Epidermal melanocyte (primary cell): ENCODE results near the gene ROR1.

Experiments used
- DNase-seq: peaks from one replicate; pipeline ENCODE4 v3.0.0; 2011; ENCODE audit warnings: low spot score; ENCODE audit not compliant: insufficient read length

ROR1 gene

DNA sequence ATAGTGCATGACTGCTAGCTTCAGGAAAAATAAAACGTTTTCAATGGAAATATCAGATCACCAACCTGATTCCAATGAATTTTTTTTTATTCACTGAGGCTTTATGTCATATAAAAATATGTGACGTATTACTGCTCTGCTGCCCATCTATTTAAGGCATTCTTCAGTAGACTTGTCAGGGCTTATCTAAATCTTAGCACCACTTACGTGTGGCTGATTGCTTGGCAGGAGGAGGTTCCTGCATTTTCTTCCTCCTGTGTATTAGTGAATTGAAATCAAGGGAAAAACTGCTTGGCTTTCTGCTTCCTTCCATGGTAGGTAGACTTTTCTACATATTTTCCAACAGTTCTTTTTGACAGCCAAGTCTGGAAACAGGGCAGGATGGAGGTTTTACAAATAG lies 80.3 kb downstream of the ROR1 start:
- no peak for DNase-seq

GRCh38 chr1:63855942-63856341 lies 82.1 kb downstream of the ROR1 start:
- DNase-seq: no peak

GRCh38 chr1:63856924-63857323 lies 83.1 kb downstream of the ROR1 start:
- DNase-seq: no peak

- no peak for DNase-seq
Measured at GRCh38 chr1:63857478-63857877, 83.7 kb downstream of the ROR1 start.

DNA sequence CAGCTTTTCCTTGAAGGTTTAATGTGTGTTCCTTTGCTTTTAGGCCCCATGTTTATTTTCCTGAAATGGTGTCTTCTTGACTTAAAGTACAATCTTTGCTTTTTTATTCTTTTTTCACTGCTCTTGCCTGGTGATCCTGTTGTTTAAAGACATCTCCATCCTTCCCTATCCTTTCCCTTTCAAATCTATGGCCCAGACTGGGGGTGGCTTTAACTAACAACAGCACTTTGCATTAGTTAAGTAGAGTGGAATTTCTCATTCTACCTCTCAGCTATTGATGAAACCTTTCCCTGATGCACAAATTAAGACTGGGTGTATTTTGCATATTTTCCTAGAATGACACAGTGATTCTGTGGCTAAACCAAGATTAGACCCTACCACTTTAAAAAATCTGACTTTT lies 84.3 kb downstream of the ROR1 start:
- DNase-seq: no peak

DNA sequence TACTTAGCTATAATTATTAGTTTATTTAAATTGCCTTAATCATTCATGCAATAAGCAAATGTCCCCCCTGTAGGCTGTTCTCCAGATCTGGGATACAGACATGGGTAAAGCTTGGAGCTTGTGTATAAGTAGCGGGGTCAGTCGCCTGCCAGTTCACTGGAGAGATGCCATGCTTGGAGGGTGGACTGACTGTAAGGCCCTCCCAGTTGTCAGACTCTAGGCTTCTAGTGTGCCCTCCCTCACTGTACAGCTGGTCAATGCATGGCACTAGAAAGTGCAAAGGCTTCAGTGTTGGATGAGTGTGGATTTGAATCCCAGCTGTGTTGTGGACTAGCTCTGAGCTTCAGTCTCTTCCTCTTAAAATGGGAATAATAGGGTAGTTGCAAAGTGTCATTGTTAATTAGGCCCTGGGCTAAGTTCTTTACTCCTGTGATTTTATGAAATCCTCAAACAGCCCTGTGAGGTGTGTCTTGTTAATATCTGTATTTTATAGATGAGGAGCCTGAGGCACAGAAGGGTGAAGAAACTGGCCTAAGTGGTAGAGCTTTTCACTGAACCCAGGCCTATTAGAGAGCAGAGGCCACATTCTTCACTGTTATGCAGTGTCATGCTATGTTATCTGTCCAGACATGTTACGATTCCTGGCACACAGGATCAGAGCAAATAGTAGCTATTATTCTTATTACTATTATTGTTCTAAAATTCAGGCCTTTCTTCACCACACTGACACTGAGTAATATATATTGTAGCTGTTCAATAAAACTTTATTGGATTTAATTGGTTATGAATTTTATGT lies 85.9 kb downstream of the ROR1 start:
- no peak for DNase-seq

DNA sequence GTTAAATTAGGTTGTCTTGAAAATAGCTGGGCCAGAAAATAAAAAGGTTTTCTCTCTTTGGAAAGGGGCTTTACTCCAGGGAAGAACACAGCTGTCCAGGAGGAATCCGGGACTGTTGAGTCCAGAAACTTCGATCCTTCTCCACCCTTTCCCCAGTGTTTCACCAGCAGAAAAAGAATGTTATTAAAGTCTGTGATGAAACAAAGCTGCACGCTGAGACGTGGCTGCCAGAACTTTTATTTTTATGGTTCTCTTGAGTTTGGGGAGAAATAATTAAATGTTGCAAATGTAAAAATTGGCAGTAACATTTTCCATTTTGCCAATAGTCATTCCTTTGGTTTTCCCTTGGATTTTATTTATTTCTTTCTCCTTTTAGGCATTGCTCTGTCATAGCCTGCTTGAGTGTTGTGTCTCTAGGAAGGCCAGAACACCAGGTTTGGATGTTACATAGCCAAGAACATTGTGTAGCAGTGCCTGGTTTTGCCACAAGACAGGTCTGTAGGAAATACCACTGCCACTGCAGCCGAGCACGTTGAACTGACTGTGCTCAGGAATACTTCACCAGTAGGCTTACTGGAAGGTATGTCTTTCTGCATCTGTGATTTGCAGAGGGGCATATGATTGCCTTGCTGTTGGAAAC lies 87.4 kb downstream of the ROR1 start:
- DNase-seq: no peak

- no peak for DNase-seq
Measured at GRCh38 chr1:63863145-63863544, 89.3 kb downstream of the ROR1 start.

- no peak for DNase-seq
Measured at GRCh38 chr1:63864224-63864641, 90.4 kb downstream of the ROR1 start.

DNA sequence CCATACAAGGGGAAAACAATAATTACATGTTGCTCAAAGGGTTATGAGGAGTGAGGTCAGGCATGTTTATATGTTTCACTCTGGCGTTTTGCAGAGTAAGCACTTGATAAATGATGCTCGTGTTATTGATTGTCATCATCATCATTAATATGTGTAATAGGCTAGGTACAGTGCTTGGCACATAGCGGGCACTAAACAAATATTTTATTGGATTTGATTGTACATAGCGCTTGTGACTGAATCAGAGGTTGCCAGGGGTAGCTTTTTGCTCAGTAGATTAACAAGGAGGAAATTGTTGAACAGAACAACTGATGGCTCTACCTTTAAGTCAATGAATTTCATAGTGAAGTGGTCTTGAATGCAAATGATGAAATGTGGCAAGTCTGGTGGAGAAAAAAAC lies 91.7 kb downstream of the ROR1 start:
- no peak for DNase-seq

GRCh38 chr1:63866084-63866483 lies 92.3 kb downstream of the ROR1 start:
- DNase-seq: no peak

- DNase-seq: no peak
Measured at GRCh38 chr1:63867429-63868176, 93.8 kb downstream of the ROR1 start.

DNA sequence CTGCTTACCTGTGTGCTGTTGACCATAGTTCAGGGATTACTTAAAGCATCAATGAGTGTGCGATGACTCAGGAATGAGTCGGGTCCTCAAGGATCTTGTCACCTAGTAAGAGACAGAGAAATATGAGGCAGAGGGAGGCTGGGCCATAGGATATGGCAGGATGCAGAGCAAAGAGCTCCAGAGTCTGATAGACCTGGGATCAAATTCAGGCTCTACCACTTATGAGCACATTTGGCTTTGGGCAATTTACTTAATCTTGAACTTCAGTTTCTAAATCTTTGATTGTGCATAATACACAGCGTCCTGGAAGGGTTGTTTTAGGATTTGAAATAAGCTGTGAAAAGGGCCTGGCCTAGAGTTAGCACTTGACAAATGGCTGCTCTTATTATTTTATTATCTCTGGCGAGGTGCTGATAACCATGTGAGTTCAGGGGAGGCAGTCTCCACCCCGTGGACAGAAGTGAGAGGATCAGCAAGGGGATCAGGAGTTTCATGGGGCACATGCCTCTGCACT lies 94.5 kb downstream of the ROR1 start:
- DNase-seq: no peak

- DNase-seq: no peak
Measured at GRCh38 chr1:63870152-63870551, 96.3 kb downstream of the ROR1 start.

- no peak for DNase-seq
Measured at GRCh38 chr1:63871463-63871862, 97.6 kb downstream of the ROR1 start.

DNA sequence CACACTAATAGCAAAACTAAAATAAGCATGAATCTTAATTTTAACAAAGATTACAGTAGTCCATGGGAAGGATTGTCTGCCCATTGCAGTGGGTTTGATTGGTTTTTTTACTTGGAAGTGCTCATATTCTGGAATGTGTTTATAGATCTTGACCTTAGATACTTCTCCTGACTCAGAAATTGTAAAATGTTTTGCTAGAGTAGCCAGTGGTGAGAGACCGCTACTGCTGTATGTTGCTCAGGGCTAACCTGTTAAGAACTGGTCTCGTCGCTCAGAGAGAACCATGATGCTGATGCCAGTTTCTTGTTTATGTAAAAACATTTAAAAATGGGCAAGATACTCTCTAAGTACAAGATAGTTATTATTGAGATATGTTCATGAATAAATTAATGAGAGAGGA lies 99.9 kb downstream of the ROR1 start:
- DNase-seq: no peak

DNA sequence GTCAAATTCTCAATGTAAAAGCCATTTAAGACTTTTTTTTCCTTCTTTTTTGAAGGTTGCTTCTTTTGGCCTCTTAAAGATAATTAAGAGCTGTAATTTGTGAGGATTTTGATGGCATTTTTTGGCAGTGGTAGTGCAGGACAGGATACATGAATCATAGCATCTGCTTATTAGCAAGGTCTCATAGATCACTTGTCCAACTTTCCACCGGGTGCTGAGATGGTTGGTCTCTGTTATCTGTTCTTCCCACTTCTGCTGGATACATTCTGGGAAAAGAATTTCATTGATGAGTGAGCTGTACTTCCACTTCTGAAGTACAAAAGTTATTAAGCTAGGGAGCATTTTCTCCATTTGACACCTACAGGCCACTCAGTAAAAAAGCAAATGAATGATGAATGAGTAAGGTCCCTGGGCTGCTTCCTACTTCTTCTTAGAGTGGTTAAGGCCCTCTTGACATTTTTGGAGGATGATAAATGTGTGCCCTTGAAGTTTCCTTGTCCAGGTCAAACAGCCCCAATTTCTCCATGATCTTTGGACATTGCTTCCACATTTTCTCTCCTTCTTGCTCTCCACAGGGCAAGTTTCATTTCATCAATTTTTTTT lies 100.6 kb downstream of the ROR1 start:
- no peak for DNase-seq

DNA sequence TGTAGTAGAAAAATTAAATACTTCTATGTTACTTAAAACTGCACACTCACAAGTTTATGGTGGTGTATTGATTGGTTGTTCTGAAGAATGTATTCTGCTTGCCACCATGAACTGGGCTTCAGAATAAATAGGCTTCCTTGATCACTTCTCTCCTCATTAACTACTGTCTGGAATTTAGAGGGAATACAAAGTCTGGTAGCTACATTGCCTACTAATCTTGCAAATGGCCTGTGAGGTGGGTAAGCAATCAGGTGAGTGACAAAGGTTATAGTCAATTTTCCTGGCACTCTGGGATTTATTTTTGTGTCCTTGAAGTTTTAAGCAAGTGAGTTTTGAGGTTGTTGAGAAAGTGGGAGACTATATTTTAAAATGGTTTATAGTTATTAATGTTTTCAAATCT lies 101.8 kb downstream of the ROR1 start:
- no peak for DNase-seq

- no peak for DNase-seq
Measured at GRCh38 chr1:63877021-63877767, 103.4 kb downstream of the ROR1 start.

DNA sequence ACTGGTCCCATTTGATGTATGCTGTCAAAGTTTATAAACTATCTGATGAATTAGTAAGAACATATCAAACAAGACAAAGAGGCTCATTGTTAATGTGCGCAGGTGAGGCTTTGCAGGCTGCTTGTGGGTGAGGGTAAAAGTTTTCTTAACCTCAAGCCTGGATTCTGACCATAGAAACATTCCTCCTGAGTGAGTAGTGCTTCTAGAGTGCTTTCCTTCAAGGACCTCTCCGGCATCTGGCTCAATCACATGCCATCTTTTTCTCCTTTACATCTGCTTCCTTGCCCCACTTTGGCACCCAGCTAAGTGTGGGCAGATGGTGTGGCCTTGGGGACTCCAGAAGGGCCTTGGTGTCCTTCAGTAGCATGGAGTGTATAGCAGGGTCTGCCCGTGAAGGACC lies 104.0 kb downstream of the ROR1 start:
- DNase-seq: no peak

DNA sequence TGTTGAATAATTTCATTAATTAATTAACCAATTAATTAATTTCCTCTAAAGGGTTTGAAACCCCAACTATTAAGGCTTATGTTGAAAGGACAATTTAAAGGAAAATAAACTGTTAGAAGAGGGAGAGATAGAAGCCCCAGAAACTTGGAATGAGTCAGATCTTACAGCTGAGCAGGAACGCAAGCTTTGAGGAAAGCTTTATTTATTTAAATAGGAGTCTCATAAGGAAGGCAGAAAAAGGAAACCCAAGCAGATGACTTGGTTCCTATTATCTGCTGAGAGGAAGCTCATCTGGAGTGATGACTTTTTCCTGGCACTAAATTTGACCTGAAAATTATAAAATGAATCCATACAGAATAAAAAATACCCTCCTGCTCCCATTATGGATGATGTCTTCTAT lies 105.1 kb downstream of the ROR1 start:
- no peak for DNase-seq
